GM19023 (cell line): ENCODE measurements around the gene KLHL30.

Experiments
- ATAC-seq: cut with Tn5 transposase; IDR thresholded peaks from one replicate; pipeline ENCODE4 v1.9.1; 2021; ENCODE audit warnings: mild to moderate bottlenecking, moderate library complexity; ENCODE audit not compliant: unreplicated experiment

KLHL30 gene

DNA sequence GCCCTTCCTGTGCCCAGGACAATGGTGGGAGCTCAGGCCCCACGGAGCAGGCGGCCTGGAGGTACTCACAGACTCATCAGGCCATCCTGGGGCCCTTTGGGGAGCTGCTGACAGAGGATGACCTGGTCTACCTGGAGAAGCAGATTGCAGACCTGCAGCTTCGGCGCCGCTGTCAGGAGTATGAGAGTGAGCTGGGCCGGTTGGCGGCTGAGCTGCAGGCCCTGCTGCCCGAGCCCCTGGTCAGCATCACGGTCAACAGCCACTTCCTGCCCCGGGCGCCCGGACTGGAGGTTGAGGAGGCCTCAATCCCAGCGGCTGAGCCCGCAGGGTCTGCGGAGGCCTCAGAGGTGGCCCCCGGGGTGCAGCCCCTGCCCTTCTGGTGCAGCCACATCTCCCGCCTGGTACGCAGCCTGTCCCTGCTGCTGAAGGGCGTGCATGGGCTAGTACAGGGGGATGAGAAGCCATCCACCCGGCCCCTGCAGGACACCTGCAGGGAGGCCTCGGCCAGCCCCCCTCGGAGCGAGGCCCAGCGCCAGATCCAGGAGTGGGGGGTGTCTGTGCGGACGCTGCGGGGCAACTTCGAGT lies 8.3 kb upstream of the KLHL30 start:
- ATAC-seq: no peak

GRCh38 chr2:238130696-238131628 lies 7.5 kb upstream of the KLHL30 start:
- ATAC-seq: no peak

DNA sequence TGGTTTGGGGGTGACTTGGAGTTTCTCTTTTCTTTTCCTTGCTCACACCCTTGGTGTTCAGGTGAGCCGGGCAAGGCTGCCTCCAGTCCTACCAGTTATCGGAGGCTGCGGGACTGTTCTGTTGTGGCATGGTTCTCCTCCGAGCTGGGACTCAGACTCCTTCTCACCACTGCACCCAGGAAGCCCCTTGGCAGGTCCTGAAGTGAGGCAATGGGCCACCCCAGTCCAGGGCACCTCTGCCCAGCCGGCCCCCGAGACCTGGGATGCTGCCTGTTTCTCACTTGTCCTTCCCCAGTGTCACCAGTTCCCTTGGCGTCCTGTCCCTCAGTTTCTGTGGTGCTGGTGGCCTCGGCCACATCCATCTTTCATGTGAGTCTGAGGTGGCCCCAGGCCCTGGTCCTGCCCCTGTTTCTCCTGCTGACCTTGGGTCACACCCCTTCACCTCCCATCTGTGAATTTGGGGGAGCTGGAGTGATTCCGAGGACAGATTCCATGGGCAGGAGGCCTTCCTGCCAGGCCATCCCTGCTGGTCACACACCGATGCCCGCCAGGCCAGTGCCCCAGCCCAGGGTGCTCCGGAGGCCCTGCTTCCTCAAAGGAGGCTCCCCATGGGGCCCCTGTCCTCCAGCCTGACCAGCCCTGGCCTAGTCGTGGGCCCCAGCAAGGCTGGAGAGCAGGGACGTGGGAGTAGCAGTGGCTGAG lies 6.6 kb upstream of the KLHL30 start:
- no peak for ATAC-seq

DNA sequence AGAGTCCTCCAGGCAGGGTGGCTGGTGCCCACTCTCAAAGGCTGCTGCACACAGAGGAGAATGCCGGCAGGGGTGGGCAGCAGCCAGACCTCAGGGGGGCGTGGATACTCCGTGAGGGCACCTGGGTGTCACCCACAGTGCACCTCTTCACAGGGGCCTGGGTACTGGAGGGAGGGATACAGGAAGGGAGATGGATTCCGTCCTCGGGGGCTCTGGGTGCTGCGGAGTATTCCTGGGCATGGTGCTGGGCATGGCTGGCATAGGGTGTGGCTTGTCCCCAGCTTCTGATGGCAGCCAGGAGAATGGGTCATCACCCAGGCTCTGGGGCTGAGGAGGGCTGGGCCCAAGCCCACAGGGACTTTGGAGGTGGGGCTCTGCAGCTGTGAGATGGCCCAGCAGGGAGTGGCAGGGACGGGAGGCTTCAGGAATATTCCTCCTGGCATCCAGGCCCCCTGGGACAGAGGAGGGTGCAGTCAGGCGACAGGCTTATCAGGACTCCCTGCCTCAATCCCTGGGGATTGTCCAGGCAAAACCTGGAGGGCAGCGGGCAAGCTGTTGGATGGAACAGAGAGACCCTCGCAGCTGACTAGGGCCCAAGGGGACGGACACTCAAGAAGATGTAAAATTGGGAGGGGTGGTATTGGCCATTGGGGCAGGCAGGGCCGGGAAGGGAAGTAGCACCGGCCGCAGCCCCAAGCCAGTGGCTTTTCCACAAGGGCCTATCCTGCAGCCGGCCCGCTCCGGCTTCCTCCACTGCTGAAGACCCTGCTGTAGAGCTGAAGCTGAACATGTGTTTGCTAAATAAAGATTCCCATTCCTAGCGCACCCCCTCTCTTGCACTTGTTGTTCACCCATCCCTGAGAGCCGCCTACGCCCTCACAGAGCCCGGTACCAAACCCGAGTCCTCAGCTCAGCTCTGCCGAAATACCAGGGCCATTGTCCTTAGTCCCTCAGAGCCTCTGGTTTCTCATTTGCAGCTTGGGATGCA lies 5.7 kb upstream of the KLHL30 start:
- no peak for ATAC-seq

DNA sequence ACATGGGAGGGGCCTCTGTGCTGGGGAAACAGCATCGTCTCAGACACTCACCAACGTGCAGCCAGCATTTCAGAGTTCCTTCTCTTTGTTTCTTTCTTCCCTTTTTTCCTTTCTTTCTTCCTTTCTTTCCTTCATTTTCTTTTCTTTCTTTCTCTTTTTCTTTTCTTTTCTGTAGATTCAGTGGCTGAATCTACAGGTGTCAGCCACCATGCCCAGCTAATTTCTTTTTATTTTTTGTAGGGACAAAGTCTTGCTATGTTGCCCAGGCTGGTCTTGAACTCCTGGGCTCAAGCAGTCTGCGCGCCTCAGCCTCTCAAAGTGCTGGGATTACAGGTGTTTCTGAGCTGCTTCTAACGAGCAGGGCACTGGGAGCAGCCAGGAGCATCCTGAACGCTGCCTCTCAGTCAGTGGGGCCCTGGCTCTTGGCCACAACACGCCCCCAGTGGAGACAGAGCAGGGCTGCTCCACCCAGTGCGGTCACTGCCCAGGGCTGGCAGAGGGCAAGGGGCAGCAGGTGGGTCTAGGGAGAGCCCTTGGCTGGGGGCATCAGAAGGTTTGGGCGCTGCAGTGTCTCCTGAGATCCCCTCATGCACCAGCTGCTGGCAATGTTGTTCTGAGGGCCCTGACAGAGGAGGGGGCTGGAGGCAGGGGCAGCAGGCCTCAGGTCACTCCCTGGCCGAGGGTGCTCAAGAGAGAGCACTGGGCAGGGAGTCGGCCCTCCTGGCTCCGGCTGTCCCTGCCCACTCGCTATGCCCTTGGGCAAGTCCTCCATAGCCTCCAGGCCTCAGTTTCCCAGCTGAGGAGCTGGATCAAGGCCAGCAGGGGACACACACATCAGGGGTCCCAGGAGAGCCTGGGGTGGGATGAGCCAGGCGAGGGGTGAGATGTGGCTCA lies 4.7 kb upstream of the KLHL30 start:
- no peak for ATAC-seq

- ATAC-seq: no peak
These were observed 4.1 kb upstream of the KLHL30 start for GRCh38 chr2:238134393-238134785.

GRCh38 chr2:238135601-238136150 lies 2.8 kb upstream of the KLHL30 start:
- ATAC-seq: no peak

DNA sequence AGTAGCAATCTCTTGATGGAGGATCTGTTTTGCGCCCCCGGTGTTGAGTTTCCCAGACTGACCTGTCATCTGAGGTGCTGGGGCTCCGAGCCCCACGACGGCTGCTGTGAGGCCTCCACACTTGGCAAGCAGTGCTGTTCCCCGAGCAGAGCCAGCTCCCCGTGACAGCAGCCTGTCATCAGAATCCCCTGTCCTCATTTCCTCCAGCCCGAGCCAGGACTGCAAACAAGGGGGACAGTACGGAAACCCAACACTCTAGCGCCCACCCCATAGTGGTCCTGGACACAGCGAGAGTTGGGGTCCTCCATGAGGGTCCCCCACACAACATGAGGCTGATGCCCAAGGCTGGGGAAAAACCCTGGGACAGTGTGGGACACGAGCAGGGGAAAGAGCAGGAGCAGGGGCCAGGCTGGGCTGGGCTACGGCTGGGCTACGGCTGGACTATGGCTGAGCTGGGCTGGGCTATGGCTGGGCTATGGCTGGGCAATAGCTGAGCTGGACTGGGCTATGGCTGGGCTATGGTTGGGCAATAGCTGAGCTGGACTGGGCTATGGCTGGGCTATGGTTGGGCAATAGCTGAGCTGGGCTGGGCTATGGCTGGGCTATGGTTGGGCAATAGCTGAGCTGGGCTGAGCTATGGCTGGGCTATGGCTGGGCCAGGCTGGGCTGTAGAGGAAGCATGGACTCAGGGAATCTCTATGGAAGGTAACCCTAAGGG lies 1.5 kb upstream of the KLHL30 start:
- no peak for ATAC-seq

GRCh38 chr2:238137885-238138284 lies 583 bp upstream of the KLHL30 start:
- no peak for ATAC-seq

DNA sequence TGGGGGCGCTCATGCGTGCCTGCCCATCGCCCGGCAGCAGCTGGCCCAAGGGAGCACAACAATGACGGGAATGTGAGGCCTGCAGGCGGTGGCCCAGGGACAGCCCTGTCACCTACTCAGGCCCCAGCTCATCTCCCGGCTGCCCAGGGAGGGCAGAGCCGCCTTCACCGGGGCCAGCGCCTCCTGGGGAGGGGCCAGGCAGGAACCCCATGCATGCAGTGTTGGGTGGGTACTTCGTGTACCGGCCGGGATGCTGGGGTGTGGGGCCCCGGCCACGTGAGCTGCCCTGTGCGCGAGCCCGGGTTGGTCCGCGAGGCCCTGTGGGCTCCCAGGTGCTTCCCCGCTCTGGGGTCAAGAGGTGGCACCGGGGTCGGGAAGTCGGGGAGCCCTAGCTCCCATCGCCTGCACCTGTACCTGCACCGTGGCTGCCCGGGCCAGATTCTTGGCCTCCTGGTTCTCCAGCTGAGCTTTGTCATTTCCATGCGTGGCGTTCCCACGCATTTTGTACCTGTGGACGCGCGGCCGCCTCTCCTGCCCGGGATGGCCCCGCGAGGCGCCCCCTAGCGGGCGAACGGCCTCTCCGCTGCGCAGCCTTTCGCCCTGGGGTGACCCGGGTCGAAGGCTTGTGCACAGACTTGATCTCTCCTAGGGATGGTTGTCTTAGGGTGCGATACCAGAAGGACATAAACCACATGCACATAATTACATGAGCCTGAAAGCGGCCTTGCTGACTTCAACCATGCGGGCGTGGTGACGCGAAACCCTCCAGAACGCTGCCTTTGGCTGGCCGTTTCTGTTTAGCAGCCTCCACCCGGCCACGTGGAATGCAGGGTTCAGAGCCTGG lies 950 bp downstream of the KLHL30 start:
- ATAC-seq: no peak

DNA sequence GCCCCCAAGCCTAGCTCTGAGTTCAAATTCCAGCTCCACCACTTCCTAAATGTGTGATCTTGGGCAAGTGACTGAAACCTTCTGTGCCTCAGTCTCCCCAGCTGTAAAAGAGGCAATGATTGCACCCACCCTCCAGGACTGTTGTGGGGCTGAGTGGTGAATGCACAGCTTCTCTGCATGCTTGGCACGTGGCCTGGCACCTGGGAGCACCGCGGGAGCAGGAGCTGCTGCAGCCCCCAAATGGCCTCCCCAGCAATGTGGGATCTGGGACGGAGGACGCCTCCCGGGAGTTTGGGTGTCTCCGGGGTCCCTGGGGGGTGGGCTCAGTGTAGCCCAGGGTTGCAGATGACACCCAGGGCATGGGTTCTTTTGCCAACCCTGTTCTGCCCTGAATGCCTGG lies 1.6 kb downstream of the KLHL30 start:
- no peak for ATAC-seq

GRCh38 chr2:238140721-238141540 lies 2.5 kb downstream of the KLHL30 start:
- no peak for ATAC-seq

DNA sequence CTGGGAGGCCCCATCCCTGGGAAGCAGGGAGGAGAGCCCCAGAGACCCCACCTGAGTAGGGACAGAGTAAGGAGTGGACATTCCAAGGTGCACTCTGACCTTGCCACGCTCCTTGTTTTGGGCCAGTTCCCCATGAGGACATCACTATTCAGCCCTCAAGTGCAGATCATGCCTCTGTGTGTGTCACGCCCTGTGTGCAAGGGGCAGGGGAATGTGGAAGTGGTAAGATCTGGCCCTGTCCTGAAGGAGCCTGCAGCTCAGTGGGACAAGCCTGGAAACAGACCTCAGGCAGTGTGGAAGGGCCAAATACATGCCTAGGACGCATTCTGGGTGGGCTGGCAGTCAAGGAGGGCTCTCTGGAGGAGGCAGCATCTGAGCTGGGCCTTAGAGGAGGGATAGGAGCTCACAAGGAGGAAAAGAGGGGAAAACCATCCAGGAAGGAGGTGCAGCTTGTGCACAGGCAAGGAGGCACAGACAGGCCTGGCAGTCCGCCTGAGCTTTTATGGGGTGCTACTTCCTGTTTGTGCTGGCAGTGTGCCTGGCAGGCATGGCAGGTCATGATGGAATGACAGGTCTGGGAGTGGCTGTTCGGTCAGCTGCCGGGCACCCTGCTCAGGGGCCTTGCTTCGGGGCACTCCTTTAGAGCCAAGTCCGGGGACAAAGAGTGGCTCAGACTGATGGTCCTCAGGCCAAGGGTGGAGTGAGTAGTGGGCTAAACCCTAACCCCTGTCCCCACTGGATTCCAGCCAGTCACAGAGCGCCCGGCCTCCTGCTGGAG lies 3.3 kb downstream of the KLHL30 start:
- no peak for ATAC-seq

- no peak for ATAC-seq
These were observed 4.1 kb downstream of the KLHL30 start for GRCh38 chr2:238142382-238143205.

GRCh38 chr2:238143239-238143951 lies 4.9 kb downstream of the KLHL30 start:
- ATAC-seq: no peak
